Hepatocyte (in vitro differentiated cells): Measurements from ENCODE around the gene PRPSAP1.

ENCODE experiments used
- EZH2 ChIP-seq: fragments of 200-600 bp; sonication (generic); IDR thresholded peaks from 2 replicates; pipeline ENCODE4 v1.6.1; 2016; ENCODE audit warnings: antibody characterized with exemption, mild to moderate bottlenecking, borderline replicate concordance
- TF ChIP-seq, protein P1 (sequence below): fragments of 200-600 bp; sonication (generic); IDR thresholded peaks from 2 replicates; pipeline ENCODE4 v1.5.1; 2016; ENCODE audit warnings: antibody characterized with exemption, mild to moderate bottlenecking; ENCODE audit not compliant: poor library complexity

DNA sequence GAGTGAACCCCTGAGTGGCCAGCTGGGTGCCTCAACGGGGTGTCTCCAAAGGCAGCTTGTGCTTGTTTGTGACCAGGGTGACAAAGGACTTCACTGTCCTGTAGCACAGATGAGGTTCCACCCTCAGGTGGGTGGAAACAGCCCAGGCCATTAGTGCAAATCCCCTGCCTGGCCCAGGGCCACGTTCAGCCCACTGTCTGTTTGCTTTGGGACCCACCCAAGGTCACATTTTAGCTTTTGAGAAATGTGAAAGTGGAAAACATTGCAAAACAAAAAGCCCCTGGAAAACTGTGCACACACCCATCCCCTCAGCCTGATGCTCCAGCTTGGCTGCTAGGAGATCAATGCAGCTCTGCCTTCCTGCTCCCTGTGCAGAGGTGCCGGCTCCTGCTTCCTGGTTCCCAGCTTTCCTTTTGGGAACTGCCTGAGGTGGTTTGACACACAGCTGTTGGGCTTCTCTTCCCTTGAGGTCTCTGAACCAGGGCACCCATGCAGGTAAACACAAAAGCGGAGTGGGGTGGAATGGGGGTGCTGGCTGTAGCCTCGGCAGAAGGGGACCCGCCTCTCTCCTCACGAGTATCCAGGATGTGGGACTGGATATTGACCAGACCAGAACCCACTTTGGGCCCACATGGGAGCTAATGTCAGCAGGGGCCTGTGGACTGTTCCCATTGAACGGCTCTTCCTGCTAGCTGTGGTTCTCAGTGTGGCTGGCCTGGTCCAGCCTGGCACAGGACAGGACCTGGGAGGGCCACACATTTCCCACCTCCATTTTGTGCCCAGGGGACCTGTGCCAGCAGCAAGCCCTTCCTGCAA is 22.8 kb upstream of the PRPSAP1 start:
- TF ChIP-seq, protein P1, sequence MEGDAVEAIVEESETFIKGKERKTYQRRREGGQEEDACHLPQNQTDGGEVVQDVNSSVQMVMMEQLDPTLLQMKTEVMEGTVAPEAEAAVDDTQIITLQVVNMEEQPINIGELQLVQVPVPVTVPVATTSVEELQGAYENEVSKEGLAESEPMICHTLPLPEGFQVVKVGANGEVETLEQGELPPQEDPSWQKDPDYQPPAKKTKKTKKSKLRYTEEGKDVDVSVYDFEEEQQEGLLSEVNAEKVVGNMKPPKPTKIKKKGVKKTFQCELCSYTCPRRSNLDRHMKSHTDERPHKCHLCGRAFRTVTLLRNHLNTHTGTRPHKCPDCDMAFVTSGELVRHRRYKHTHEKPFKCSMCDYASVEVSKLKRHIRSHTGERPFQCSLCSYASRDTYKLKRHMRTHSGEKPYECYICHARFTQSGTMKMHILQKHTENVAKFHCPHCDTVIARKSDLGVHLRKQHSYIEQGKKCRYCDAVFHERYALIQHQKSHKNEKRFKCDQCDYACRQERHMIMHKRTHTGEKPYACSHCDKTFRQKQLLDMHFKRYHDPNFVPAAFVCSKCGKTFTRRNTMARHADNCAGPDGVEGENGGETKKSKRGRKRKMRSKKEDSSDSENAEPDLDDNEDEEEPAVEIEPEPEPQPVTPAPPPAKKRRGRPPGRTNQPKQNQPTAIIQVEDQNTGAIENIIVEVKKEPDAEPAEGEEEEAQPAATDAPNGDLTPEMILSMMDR, result no peak
- no peak for TF ChIP-seq EZH2
